GM12878 (cell line): ENCODE results near the gene PITPNM3.

Source experiments
- BHLHE40 ChIP-seq, 2 experiments: fragments of 450-650 bp in 1 of 2; IDR thresholded peaks; 2 replicates each; pipeline ENCODE4 v1.6.1; 2011 to 2017; ENCODE audit warnings: low read depth in 2 of 2, borderline replicate concordance in 1 of 2, improper control_type of control experiment in 1 of 2, low read length in 1 of 2, mild to moderate bottlenecking in 1 of 2
- CBFB ChIP-seq: IDR thresholded peaks from 2 replicates; pipeline ENCODE4 v1.6.1; 2016; ENCODE audit warnings: antibody characterized with exemption, low read depth
- CREM ChIP-seq: IDR thresholded peaks from 2 replicates; pipeline ENCODE4 v1.6.1; 2014; ENCODE audit warnings: antibody characterized with exemption, low read depth
- CTCF ChIP-seq, 3 experiments: IDR thresholded peaks in 2 of 3; conservative IDR thresholded peaks in 1 of 3; 2 replicates each; pipeline ENCODE4 v1.5.1; 2011; ENCODE audit warnings: low read depth in 3 of 3, low read length in 3 of 3, mild to moderate bottlenecking in 3 of 3, control low read depth in 2 of 3, moderate library complexity in 2 of 3, inconsistent platforms in 1 of 3, mixed read lengths in 1 of 3; ENCODE audit not compliant: control insufficient read depth in 2 of 3, insufficient read depth in 1 of 3; ENCODE audit errors: extremely low read depth in 1 of 3
- EP300 ChIP-seq, 2 experiments: fragments of 150-350 bp in 1 of 2; IDR thresholded peaks; 2 replicates each; pipeline ENCODE4 v1.6.1; 2011 to 2012; ENCODE audit warnings: low read depth in 2 of 2, low read length in 2 of 2, borderline replicate concordance in 1 of 2, improper control_type of control experiment in 1 of 2, inconsistent platforms in 1 of 2; ENCODE audit not compliant: control insufficient read depth in 1 of 2
- EZH2 ChIP-seq: IDR thresholded peaks from 2 replicates; pipeline ENCODE4 v1.6.1; 2012; ENCODE audit warnings: low read depth, mild to moderate bottlenecking, control low read depth, inconsistent platforms, low read length, borderline replicate concordance; ENCODE audit not compliant: control insufficient read depth
- GABPA ChIP-seq: IDR thresholded peaks from 2 replicates; pipeline ENCODE4 v1.6.1; 2014; ENCODE audit warnings: antibody characterized with exemption, low read depth, mild to moderate bottlenecking, inconsistent platforms
- MAX ChIP-seq: IDR thresholded peaks from 2 replicates; pipeline ENCODE4 v1.6.1; 2012; ENCODE audit warnings: low read depth, low read length, improper control_type of control experiment
- POLR2AphosphoS2 ChIP-seq: IDR thresholded peaks from 2 replicates; pipeline ENCODE4 v1.6.1; 2011; ENCODE audit warnings: low read depth, mild to moderate bottlenecking, low read length, improper control_type of control experiment, moderate library complexity
- USF1 ChIP-seq: IDR thresholded peaks from 2 replicates; pipeline ENCODE4 v1.6.1; 2011; ENCODE audit warnings: borderline replicate concordance, low read depth, mild to moderate bottlenecking, moderate library complexity, mixed read lengths, low read length; ENCODE audit not compliant: insufficient read depth; ENCODE audit errors: extremely low read length
- YY1 ChIP-seq: IDR thresholded peaks from 2 replicates; pipeline ENCODE4 v1.6.1; 2011; ENCODE audit warnings: low read depth, mild to moderate bottlenecking, low read length

- TF ChIP-seq MAX = no peak
- no peak for TF ChIP-seq BHLHE40 (IDR thresholded peaks at IDR 0.05; ENCODE audit: borderline replicate concordance in 1 of 2, low read depth in 2 of 2, low read length in 1 of 2)
- TF ChIP-seq EZH2 = no peak
- TF ChIP-seq USF1 = no peak
- TF ChIP-seq YY1 = no peak
- no peak for TF ChIP-seq CTCF (IDR thresholded peaks at IDR 0.05 in 2 of 3, conservative IDR thresholded peaks at IDR 0.05 in 1 of 3; ENCODE audit: control insufficient read depth in 2 of 3, extremely low read depth in 1 of 3, insufficient read depth in 1 of 3, low read depth in 3 of 3, low read length in 3 of 3)
- no peak for TF ChIP-seq EP300 (IDR thresholded peaks at IDR 0.05; ENCODE audit: borderline replicate concordance in 1 of 2, control insufficient read depth in 1 of 2, low read depth in 2 of 2, low read length in 2 of 2)
- TF ChIP-seq GABPA = no peak
- TF ChIP-seq POLR2AphosphoS2 = no peak
- TF ChIP-seq CBFB = no peak
- TF ChIP-seq CREM = no peak
These were observed 45.8 kb upstream of the PITPNM3 start for GRCh38 chr17:6602141-6602540.
